AG10803 (cell line): ENCODE data around the gene PLA2G4C.

Source experiments
- DNase-seq: peaks from one replicate; pipeline ENCODE4 v3.0.0; 2010; ENCODE audit warnings: low read depth
- H3K4me3 ChIP-seq: 2 replicates; pipeline ENCODE4 v1.5.1; 2011; ENCODE audit warnings: mild to moderate bottlenecking, low read length, control low read depth
- CTCF ChIP-seq: conservative IDR thresholded peaks from 2 replicates; pipeline ENCODE4 v1.5.1; 2011; ENCODE audit warnings: mild to moderate bottlenecking, low read length, control low read depth, inconsistent platforms

Gene PLA2G4C

GRCh38 chr19:48051335-48052033 is 59.1 kb downstream of the PLA2G4C start:
- no peak overlapping the region for H3K4me3 ChIP-seq
- DNase-seq, result no peak
- no peak for TF ChIP-seq CTCF

- no peak overlapping the region for H3K4me3 ChIP-seq
- TF ChIP-seq CTCF, result no peak
- no peak for DNase-seq
Measured at GRCh38 chr19:48044561-48044960, 66.1 kb downstream of the PLA2G4C start.

GRCh38 chr19:48043675-48044258 is 66.8 kb downstream of the PLA2G4C start, which contains the start of gene CABP5:
Gene CABP5, minus strand, starts transcription at chr19:48044079. Its CDS starts 157 bp downstream, at chr19:48043922.
- no peak for DNase-seq
- no peak for TF ChIP-seq CTCF
- no peak within 1 kb of the TSS for H3K4me3 ChIP-seq

GRCh38 chr19:48041877-48042580 is 68.6 kb downstream of the PLA2G4C start:
- TF ChIP-seq CTCF, result no peak
- H3K4me3 ChIP-seq, result no peak overlapping the region
- no peak for DNase-seq

- no peak overlapping the region for H3K4me3 ChIP-seq
- no peak for TF ChIP-seq CTCF
- no peak for DNase-seq
Measured at GRCh38 chr19:48036765-48037164, 73.9 kb downstream of the PLA2G4C start.

GRCh38 chr19:48033604-48034003 is 77.0 kb downstream of the PLA2G4C start:
- DNase-seq, result no peak
- no peak for TF ChIP-seq CTCF
- no peak overlapping the region for H3K4me3 ChIP-seq
